Neural crest cell (in vitro differentiated cells): ENCODE measurements around the gene TMPRSS6. TPM values are rescaled to one million over a fixed set of nuclear protein-coding genes. Genes with fewer than 3 reads are reported as not detected.
A peak's percentile ranks its signal among the peaks of the same experiment; 100 is the strongest.

Experiments used
- DNase-seq: peaks from one replicate; pipeline ENCODE4 v3.0.0; 2021; ENCODE audit warnings: low read depth, mixed read lengths, low spot score
- H3K27ac Mint-ChIP-seq: one replicate; pipeline ENCODE4 v1.8.0; 2021; ENCODE audit warnings: mild to moderate bottlenecking, mixed read lengths; ENCODE audit not compliant: unreplicated experiment
- H3K27me3 Mint-ChIP-seq: 2 replicates; pipeline ENCODE4 v1.8.0; 2021; ENCODE audit warnings: low read depth, mild to moderate bottlenecking, mixed read lengths
- H3K36me3 Mint-ChIP-seq: 2 replicates; pipeline ENCODE4 v1.8.0; 2021; ENCODE audit warnings: low read depth, mild to moderate bottlenecking, mixed read lengths
- H3K4me1 Mint-ChIP-seq: 2 replicates; pipeline ENCODE4 v1.8.0; 2021; ENCODE audit warnings: mixed read lengths
- H3K4me3 Mint-ChIP-seq: one replicate; pipeline ENCODE4 v1.8.0; 2021; ENCODE audit warnings: mild to moderate bottlenecking, mixed read lengths
- H3K9me3 Mint-ChIP-seq: 2 replicates; pipeline ENCODE4 v1.8.0; 2021; ENCODE audit warnings: mixed read lengths
- total RNA-seq: library from RNA; stranded (reverse); gene quantifications from 2 replicates; pipeline ENCODE4 v1.2.1, GENCODE V29; 2021
- TF ChIP-seq, protein P1 (sequence below): fragments of 200-600 bp; sonication (generic); conservative IDR thresholded peaks from 2 replicates; pipeline ENCODE4 v1.5.0; 2021; ENCODE audit warnings: antibody characterized with exemption, mild to moderate bottlenecking

The TMPRSS6 gene
- total RNA-seq, 1 donor from 2014 or later = not detected

DNA sequence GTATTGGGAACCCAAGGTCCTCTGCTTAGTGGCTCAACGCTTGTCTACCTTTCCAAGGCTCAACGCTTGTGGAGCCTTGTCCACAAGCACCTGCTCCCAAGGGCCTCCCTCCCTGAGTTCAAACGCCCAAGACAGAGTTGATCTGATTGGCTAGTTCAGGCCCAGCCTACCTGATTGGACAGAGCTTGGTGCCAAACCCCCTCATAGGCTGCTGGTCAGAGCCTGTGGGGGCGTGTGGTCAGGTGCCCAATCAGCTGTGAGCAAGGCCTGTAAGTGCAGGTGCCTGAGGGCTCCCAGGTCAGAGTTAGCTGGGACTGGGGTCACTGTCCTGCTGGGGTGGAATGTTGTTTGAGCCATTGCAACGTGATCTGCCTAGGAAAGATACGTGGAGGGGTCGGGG, 16.9 kb upstream of the TMPRSS6 start:
- DNase-seq = no peak
- no peaks in the 10 kb centered on the region for H3K27me3 Mint-ChIP-seq
- no peak overlapping the region for H3K4me3 Mint-ChIP-seq
- no peak overlapping the region for H3K27ac Mint-ChIP-seq
- TF ChIP-seq, protein P1, sequence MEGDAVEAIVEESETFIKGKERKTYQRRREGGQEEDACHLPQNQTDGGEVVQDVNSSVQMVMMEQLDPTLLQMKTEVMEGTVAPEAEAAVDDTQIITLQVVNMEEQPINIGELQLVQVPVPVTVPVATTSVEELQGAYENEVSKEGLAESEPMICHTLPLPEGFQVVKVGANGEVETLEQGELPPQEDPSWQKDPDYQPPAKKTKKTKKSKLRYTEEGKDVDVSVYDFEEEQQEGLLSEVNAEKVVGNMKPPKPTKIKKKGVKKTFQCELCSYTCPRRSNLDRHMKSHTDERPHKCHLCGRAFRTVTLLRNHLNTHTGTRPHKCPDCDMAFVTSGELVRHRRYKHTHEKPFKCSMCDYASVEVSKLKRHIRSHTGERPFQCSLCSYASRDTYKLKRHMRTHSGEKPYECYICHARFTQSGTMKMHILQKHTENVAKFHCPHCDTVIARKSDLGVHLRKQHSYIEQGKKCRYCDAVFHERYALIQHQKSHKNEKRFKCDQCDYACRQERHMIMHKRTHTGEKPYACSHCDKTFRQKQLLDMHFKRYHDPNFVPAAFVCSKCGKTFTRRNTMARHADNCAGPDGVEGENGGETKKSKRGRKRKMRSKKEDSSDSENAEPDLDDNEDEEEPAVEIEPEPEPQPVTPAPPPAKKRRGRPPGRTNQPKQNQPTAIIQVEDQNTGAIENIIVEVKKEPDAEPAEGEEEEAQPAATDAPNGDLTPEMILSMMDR = no peak
- no peaks in the 10 kb centered on the region for H3K4me1 Mint-ChIP-seq
- no peaks in the 10 kb centered on the region for H3K9me3 Mint-ChIP-seq
- H3K36me3 Mint-ChIP-seq = no peaks in the 10 kb centered on the region

DNA sequence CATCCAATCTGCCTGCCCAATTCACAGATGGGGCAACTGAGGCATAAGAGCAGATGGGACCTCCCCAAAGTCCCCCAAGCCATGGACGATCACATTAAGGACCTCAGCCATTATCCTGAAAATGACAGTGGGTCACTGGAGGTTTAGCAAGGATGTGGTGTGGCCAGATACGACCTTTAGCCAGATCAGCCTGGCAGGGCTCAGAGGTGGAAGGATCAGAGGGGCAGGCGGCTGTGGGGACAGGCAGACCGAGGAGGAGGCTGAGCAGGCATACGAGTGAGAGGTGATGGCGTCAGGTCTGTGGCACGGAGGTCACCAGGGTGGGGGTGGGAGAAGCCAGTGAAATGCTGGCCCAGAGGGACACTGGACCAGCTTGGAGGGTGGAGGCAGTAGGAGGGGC, 14.1 kb upstream of the TMPRSS6 start:
- Mint-ChIP-seq H3K4me1 (no peaks in the 10 kb centered on the region), H3K27ac (peak overlapping the region; percentile 35), H3K36me3 (no peaks in the 10 kb centered on the region), H3K4me3 (no peak overlapping the region), H3K27me3 (no peaks in the 10 kb centered on the region), H3K9me3 (no peaks in the 10 kb centered on the region)
- DNase-seq = no peak
- TF ChIP-seq, protein P1 = no peak

DNA sequence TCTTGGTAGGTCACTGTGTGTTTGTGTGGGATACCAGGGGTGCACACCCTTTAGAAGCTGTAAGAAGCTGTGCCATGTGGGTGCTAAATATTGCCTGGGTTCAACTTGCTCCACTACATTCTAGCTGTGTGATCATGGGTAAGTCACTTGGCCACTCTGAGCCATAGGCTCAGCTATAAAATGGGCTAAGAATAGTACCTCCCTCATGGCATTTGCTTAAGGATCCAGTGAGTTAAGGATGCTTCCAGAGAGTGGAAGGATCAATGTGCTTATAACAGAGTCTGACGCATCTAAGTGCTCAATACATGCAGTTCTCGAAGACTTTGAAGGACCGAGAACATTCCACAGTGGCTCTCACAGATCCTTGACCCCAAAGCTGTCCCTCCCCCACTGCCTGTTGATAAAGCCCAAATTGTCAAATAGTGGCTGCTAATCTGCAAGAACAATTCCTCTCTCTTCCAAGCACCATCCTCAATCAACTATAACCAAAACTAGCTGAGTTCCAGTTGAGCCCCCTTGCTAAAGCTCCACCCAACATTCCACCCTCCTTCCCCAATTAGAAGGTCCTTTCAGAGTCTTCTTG, 13.2 kb upstream of the TMPRSS6 start:
- no peak overlapping the region for H3K4me3 Mint-ChIP-seq
- H3K27me3 Mint-ChIP-seq = no peaks in the 10 kb centered on the region
- no peaks in the 10 kb centered on the region for H3K9me3 Mint-ChIP-seq
- DNase-seq = no peak
- no peak overlapping the region for H3K27ac Mint-ChIP-seq
- no peaks in the 10 kb centered on the region for H3K36me3 Mint-ChIP-seq
- TF ChIP-seq, protein P1 = no peak
- H3K4me1 Mint-ChIP-seq = no peaks in the 10 kb centered on the region

DNA sequence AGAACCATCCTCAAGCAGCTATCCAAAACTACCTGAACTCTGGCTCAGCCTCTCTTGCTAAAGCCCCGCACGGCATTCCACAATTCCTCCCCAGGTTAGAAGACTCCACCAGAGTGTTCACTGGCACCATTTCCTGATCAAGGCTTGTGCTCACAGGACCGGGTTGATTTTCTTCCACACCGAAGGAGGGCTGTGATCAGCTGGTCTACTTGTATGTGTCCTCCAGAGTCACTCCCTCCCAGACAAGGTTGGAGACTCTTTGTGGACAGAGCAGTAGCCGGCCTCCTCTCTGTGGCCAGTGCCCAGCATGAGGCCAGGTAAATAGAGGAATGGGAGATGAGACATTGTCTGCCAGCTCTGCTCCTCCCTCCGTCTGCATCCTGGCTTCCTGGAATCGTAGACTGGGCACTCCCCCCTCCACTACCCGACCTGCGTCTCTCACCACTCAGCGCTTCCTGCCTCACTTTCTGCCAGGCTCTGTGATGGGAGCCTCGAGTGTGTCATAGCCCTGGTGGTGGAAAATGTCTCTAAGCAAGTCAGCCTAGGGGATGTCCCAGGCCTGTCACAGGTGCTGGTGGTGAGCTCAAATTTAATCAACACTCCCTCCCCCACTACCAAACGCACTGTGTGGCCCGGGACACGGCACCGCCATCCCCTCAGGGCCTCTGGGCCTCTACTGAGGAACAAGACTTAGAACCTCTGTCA, 12.5 kb upstream of the TMPRSS6 start:
- Mint-ChIP-seq H3K9me3 (no peaks in the 10 kb centered on the region), H3K4me1 (no peaks in the 10 kb centered on the region), H3K27me3 (no peaks in the 10 kb centered on the region), H3K27ac (no peak overlapping the region), H3K4me3 (no peak overlapping the region), H3K36me3 (no peaks in the 10 kb centered on the region)
- no peak for DNase-seq
- TF ChIP-seq, protein P1 = no peak

DNA sequence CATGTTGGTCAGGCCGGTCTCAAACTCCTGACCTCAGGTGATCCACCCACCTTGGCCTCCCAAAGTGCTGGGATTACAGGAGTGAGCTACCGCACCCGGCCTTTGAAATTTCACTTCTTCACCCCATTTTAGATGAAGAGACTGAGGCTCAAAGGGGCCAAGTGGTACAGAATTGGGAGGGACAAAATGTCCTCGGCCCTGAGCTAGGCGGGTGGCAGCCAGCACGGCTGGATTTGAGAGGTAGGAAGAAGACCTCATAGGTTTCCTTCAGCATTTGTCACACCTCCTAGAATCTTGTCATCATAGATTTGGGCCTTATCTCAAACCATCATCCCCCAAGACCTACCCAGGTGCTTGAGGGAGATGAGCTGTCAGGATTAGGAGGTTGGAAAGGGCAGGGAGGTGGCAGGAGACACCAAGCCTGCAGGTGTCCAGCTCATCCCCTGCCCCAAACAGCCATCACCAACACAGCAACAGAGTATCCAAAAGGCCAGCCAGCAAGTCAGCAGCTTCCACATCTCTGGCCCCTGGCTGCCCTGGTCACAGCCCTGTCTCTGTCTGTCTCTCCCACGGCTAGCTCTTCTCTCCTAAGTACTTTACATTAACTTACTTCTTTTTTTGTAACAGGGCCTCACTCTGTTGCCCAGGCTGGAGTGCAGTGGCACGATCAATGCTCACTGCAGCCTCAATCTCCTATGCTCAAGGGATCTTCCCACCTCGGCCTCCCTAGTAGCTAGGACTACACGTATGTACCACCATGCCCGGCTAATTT, 11.2 kb upstream of the TMPRSS6 start:
- Mint-ChIP-seq H3K4me1 (no peaks in the 10 kb centered on the region), H3K4me3 (no peak overlapping the region), H3K9me3 (no peaks in the 10 kb centered on the region), H3K27ac (no peak overlapping the region), H3K27me3 (peaks cover 3% of the 10 kb centered on the region), H3K36me3 (no peaks in the 10 kb centered on the region)
- DNase-seq = no peak
- TF ChIP-seq, protein P1 = no peak
